Fibroblast of pulmonary artery (primary cell): ENCODE data around the gene DECR2.
"Not testable (repeated sequence)": the region's sequence is repeated elsewhere in the genome, so short reads cannot be mapped to it uniquely, and the experiment has no call there.

Experiments used
- DNase-seq: peaks from one replicate; pipeline ENCODE4 v3.0.0-alpha.2; 2010; ENCODE audit warnings: low read depth
- H3K4me3 ChIP-seq: replicated peaks from 2 replicates; pipeline ENCODE4 v1.5.1; 2011; ENCODE audit warnings: low read depth, mild to moderate bottlenecking, control low read depth, low read length, moderate library complexity
- CTCF ChIP-seq: IDR thresholded peaks from 2 replicates; pipeline ENCODE4 v1.5.1; 2011; ENCODE audit warnings: mild to moderate bottlenecking, control low read depth, low read length, inconsistent platforms; ENCODE audit errors: missing control alignments

The DECR2 gene

DNA sequence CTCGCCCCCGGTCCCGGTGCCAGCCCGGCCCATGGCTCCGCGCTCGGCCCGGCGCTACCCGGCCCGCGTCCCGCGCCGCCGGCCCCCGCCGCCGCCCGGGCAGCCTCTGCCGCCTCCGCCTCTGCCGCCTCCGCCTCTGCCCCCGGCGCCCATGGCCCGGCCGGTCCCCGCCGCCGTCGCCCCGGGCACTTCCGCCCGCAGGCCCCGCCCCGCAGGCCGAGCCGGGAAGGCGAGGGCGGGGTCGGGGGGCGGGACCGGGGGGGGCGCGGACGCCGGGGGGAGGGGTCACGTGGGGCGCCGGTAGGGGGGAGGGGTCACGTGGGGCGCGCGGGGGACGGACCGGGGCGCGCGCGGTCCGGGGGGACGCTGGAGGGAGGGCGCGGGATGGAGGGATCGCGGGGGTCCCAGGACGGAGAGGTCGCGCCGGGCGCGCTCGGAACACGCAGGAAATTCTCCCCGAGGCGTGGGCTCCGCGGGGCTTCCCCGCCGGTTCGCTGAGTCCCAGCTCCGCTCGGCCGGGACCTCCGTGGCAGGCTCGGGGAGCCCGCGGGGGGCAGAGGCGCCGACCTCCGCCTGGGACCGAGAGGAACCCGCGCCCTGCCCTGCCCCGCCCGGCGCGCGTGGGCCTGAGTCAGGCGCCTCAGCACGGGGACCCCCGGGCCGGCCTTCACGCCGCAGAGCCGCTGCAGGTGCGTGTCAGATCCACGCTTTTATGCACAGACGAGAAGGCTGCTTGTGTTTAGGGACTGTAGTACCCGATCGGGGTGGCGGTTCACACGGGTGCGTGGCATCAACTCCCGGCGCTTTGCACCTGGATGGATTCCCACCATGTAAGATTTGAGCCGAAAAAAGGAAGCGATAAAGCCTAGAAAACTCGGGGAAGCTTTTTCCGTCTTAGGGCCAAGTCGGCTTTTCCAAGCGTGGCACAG, 19.6 kb upstream of the DECR2 start, which contains the start of gene PGAP6:
PGAP6 (minus strand) TSS at position 190 of the 929 bp plus-strand sequence; CDS start at position 33, 157 bp downstream.
- DNase-seq = peak; percentile 42
- H3K4me3 ChIP-seq = peak within 1 kb of the TSS; percentile 76
- TF ChIP-seq CTCF = no peak

- H3K4me3 ChIP-seq = peak overlapping the region; percentile 22
- no peak for TF ChIP-seq CTCF
- no peak for DNase-seq
These were observed 18.2 kb upstream of the DECR2 start for GRCh38 chr16:383326-384051.

DNA sequence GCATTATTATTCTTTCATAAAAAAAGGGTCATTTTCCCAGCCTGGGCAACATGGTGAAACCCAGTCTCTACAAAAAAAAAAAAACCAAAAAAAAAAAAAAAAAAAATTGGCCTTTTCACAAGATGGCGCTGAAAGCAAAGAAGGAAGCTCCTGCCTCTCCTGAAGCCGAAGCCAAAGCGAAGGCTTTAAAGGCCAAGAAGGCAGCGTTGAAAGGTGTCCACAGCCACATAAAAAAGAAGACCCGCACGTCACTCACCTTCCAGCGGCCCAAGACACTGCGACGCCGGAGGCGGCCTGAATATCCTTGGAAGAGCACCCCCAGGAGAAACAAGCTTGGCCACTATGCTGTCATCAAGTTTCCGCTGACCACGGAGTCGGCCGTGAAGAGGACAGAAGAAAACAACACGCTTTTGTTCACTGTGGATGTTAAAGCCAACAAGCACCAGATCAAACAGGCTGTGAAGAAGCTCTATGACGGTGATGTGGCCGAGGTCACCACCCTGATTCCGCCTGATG, 15.0 kb upstream of the DECR2 start:
- TF ChIP-seq CTCF = no peak

GRCh38 chr16:387761-388666, 13.7 kb upstream of the DECR2 start:
- peak; percentile 54 for DNase-seq
- H3K4me3 ChIP-seq = not testable (repeated sequence)
- TF ChIP-seq CTCF = peak; percentile 19

More for the DNA sequence above, 15.0 kb upstream of the DECR2 start:
- no peak for DNase-seq
- no peak overlapping the region for H3K4me3 ChIP-seq

DNA sequence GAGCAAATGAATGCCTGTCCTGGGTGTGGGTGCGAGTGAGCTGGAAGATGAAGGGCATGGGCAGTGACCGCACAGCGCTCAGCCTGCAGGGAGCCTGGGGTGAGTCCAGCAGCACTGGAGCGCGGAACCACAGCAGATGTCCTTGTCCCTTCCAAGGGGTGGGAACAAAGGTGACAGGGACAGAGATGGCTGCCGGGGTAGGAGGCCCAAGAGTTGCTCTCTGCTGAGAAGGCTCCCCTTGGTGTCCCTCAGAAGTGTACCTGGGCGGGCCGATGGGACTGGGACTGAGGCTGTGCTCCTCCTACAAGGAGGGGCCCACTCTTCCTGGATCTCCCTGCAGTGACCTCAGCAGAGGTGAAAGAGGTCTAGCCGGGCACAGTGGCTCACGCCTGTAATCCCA, 12.3 kb upstream of the DECR2 start:
- no peak for DNase-seq
- no peak overlapping the region for H3K4me3 ChIP-seq
- no peak for TF ChIP-seq CTCF

- H3K4me3 ChIP-seq = no peak overlapping the region
- peak; percentile 73 for DNase-seq
- peak; percentile 76 for TF ChIP-seq CTCF
These were observed 9.8 kb upstream of the DECR2 start for GRCh38 chr16:391885-392335.
